Muscle of leg (tissue), 11 donors: Measurements from ENCODE around the gene RASAL2. TPM values are rescaled to one million over a fixed set of nuclear protein-coding genes. Genes with fewer than 3 reads are reported as not detected.

Source experiments
- DNase-seq: peaks from one replicate; pipeline ENCODE4 v3.0.0; 2013
- H3K27ac ChIP-seq: one replicate; pipeline ENCODE4 v1.5.1; 2013; ENCODE audit warnings: mild to moderate bottlenecking, low read length, control low read depth
- H3K27me3 ChIP-seq: one replicate; pipeline ENCODE4 v1.6.1; 2013; ENCODE audit warnings: low read length; ENCODE audit not compliant: control insufficient read depth, insufficient read depth
- H3K36me3 ChIP-seq: one replicate; pipeline ENCODE4 v1.6.1; 2013; ENCODE audit warnings: low read length; ENCODE audit not compliant: control insufficient read depth, insufficient read depth
- H3K4me1 ChIP-seq: one replicate; pipeline ENCODE4 v1.6.1; 2013; ENCODE audit warnings: low read length; ENCODE audit not compliant: control insufficient read depth, insufficient read depth
- H3K4me3 ChIP-seq: one replicate; pipeline ENCODE4 v1.5.1; 2013; ENCODE audit warnings: low read length, control low read depth
- H3K9me3 ChIP-seq: replicated peaks from 2 replicates; pipeline ENCODE4 v1.6.1; 2013; ENCODE audit warnings: low read depth, low read length; ENCODE audit not compliant: control insufficient read depth
- WGBS: methylation state at CpG from one replicate; pipeline ENCODE4 v1.1.5; 2013; ENCODE audit warnings: missing lambda C conversion rate; ENCODE audit not compliant: insufficient coverage; 5-methylcytosine and 5-hydroxymethylcytosine counted together
- polyA plus RNA-seq, 8 donors: library from polyadenylated mRNA; unstranded; fragments of 120-200 nt; gene quantifications; one replicate each; pipeline versions ENCODE4 v1.2.1 to v1.2.3, GENCODE V29; 2013; ENCODE audit warnings: inconsistent platforms in 1 of 8, low replicate concordance in 1 of 8; ENCODE audit not compliant: insufficient read length in 8 of 8, insufficient read depth in 1 of 8
- total RNA-seq: library from RNA; stranded (reverse); fragments of 120-200 nt; gene quantifications from one replicate; pipeline ENCODE4 v1.2.4, GENCODE V29; 2013

RASAL2 gene
- total and polyA plus RNA-seq, 9 donors, result 8.5 to 16.7 (median 13.1) TPM

GRCh38 chr1:178509414-178510007, 415.6 kb downstream of the RASAL2 start:
- Histone ChIP-seq H3K4me1 (peaks cover 11% of the 10 kb centered on the region), H3K9me3 (no peaks in the 10 kb centered on the region), H3K27me3 (no peaks in the 10 kb centered on the region), H3K27ac (no peak overlapping the region), H3K36me3 (no peaks in the 10 kb centered on the region), H3K4me3 (no peak overlapping the region)
- no peak for DNase-seq
- 88% methylated on average over 2 of the region's 5 CpGs for WGBS

DNA sequence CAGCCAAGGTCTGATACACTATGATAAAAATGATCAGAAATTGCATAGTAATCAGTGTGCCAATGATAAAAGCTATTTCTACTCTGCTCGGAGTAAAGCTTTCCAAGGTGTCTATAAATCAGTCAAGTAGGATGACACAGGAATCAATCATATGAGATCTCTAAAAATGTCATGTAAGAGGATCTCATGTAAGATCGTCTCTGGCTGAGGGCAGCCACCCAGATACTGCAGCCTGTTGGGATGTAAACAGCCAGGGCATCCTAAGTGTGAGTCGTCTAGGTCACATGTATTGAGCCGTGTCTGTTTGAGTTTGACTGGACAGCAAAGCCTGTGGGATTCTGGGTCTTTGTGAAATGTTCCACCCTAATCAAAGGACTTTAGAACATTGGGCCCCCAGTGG, 416.3 kb downstream of the RASAL2 start:
- no peak for DNase-seq
- Histone ChIP-seq H3K4me3 (no peak overlapping the region), H3K36me3 (no peaks in the 10 kb centered on the region), H3K4me1 (peaks cover 11% of the 10 kb centered on the region), H3K9me3 (no peaks in the 10 kb centered on the region), H3K27ac (no peak overlapping the region), H3K27me3 (no peaks in the 10 kb centered on the region)
- WGBS, result 68% methylated on average over 4 of the region's 4 CpGs

DNA sequence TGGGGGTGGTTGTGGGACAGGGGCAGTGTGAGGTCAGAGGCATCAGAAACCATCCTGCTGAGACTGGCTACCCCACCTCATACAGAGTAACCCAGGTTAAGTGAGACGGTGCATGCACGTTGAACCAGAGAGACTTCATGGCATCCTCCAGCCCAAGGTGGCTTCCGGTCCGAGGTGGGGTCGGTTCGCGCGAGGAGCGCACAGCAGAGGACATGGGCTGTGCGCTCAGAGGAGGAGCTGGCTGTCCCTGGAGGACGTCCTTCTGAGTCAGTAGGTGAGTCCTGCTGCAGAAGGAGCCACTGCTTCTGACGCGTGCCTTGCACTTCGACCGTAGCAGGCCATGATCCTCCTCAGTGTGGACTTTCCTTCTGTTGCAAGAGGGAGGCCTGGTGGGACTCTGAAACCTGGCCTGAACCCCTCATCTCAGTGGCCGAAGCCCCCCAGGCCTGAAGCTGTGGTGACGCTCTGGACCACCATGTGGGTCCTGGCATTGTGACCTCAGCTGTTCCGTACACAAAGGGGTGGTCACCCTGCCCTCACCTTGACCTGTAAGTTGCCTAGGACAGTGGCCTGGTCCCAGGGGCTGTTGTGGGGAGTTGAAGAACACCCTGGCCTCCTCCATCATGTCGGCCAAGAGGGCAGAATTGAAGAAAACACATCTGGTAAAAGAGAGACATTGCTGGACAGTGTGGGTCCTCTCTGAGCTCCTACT, 418.8 kb downstream of the RASAL2 start, which contains the start of gene TEX35:
TSS of gene TEX35 (plus strand) at position 544 of the 712 bp plus-strand sequence. CDS start at position 624, 80 bp downstream.
- Histone ChIP-seq H3K4me3 (no peak within 1 kb of the TSS), H3K9me3 (no peaks in the 10 kb centered on the region), H3K27ac (no peak within 1 kb of the TSS), H3K4me1 (peaks cover 11% of the 10 kb centered on the region), H3K36me3 (no peaks in the 10 kb centered on the region), H3K27me3 (no peaks in the 10 kb centered on the region)
- WGBS, result 95% methylated on average over 18 of the region's 19 CpGs
- DNase-seq, result no peak

GRCh38 chr1:178513278-178513983, 419.5 kb downstream of the RASAL2 start:
- Histone ChIP-seq H3K36me3 (no peaks in the 10 kb centered on the region), H3K9me3 (no peaks in the 10 kb centered on the region), H3K4me1 (peaks cover 11% of the 10 kb centered on the region), H3K27me3 (no peaks in the 10 kb centered on the region), H3K4me3 (no peak overlapping the region), H3K27ac (no peak overlapping the region)
- 32% methylated on average over 11 of the region's 14 CpGs for WGBS
- DNase-seq, result peak; percentile 44

DNA sequence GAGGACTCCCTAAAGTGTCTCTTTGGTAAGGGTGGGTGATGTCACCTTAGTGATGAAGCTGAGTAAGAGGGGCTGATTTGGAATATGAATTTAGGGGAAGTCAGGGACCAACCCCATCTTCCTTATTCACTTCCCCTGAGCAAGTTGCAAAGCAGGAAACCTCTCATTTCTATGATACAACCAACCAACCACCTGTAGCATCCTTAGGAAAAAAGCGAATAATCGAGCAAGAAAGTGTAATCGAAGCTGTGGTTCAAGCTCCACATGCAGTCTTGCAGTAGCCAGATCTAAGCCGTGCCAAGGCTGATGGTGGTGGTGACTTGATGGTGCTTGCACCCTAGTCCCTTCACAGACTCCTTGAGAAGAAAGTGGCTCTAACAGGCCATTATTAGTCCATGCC, 422.2 kb downstream of the RASAL2 start:
- 100% methylated on average over 1 of the region's 4 CpGs for WGBS

DNA sequence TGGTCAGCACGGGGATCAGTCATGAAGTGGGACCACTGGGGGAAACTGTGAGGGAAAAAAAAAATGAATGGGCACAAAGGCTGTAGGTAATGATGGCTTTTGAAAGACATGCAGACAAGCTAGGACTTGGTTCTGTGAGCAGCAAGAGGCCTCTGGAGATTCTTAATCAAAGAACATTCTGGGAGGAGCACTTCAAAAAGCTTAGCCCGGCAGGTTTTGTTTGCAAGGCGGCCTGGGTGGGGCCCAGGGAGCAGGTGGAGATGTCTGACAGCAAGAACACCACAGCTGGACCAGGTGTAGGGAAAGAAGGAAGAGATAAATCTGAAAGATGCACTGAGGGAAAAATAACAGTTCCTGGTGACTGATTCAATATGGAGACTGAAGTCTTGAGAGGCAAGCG, 425.0 kb downstream of the RASAL2 start:
- H3K9me3 ChIP-seq, result no peaks in the 10 kb centered on the region
- no peak for DNase-seq
- H3K27ac ChIP-seq, result no peak overlapping the region
- no peaks in the 10 kb centered on the region for H3K36me3 ChIP-seq
- H3K4me1 ChIP-seq, result peaks cover 2% of the 10 kb centered on the region
- WGBS, result 87% methylated on average over 4 of the region's 4 CpGs
- H3K4me3 ChIP-seq, result no peak overlapping the region
- no peaks in the 10 kb centered on the region for H3K27me3 ChIP-seq

More for the DNA sequence above, 422.2 kb downstream of the RASAL2 start:
- Histone ChIP-seq H3K27ac (no peak overlapping the region), H3K4me1 (peaks cover 11% of the 10 kb centered on the region), H3K27me3 (no peaks in the 10 kb centered on the region), H3K36me3 (no peaks in the 10 kb centered on the region), H3K9me3 (no peaks in the 10 kb centered on the region), H3K4me3 (no peak overlapping the region)
- DNase-seq, result no peak

DNA sequence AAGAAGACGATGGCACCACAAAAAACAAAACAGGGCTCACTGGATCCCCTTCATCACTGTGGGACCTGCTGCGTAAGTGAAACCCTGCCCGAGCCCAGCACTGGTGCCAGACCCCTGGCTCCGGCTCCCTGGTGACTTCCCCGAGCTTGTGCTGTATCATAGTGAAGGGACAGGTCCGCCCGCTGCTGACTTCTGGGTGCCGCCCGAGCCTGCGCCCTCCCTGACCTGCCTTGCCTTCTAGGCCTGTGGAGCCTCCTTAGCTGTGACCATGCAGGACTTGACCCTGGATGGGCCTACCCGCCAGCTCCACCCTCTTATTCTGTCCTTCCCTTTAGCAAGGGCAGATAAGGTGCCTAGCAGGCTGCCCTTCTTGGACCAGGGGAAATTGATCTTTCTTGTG, 426.9 kb downstream of the RASAL2 start:
- WGBS, result 94% methylated on average over 11 of the region's 11 CpGs
- no peaks in the 10 kb centered on the region for H3K4me1 ChIP-seq

GRCh38 chr1:178521241-178521640, 427.3 kb downstream of the RASAL2 start:
- H3K36me3 ChIP-seq, result no peaks in the 10 kb centered on the region
- no peaks in the 10 kb centered on the region for H3K4me1 ChIP-seq
- H3K27me3 ChIP-seq, result no peaks in the 10 kb centered on the region
- H3K27ac ChIP-seq, result no peak overlapping the region
- H3K4me3 ChIP-seq, result no peak overlapping the region
- no peak for DNase-seq
- no peaks in the 10 kb centered on the region for H3K9me3 ChIP-seq
- 100% methylated on average over 1 of the region's 4 CpGs for WGBS

More for the DNA sequence above, 426.9 kb downstream of the RASAL2 start:
- no peak overlapping the region for H3K4me3 ChIP-seq
- no peak overlapping the region for H3K27ac ChIP-seq
- no peaks in the 10 kb centered on the region for H3K36me3 ChIP-seq
- no peak for DNase-seq
- no peaks in the 10 kb centered on the region for H3K27me3 ChIP-seq
- H3K9me3 ChIP-seq, result no peaks in the 10 kb centered on the region

- DNase-seq, result no peak
- Histone ChIP-seq H3K36me3 (no peaks in the 10 kb centered on the region), H3K27ac (no peak overlapping the region), H3K4me1 (peaks cover 5% of the 10 kb centered on the region), H3K4me3 (no peak overlapping the region), H3K27me3 (no peaks in the 10 kb centered on the region), H3K9me3 (no peaks in the 10 kb centered on the region)
- 79% methylated on average over 2 of the region's 4 CpGs for WGBS
Measured at GRCh38 chr1:178527117-178527516, 433.2 kb downstream of the RASAL2 start.

DNA sequence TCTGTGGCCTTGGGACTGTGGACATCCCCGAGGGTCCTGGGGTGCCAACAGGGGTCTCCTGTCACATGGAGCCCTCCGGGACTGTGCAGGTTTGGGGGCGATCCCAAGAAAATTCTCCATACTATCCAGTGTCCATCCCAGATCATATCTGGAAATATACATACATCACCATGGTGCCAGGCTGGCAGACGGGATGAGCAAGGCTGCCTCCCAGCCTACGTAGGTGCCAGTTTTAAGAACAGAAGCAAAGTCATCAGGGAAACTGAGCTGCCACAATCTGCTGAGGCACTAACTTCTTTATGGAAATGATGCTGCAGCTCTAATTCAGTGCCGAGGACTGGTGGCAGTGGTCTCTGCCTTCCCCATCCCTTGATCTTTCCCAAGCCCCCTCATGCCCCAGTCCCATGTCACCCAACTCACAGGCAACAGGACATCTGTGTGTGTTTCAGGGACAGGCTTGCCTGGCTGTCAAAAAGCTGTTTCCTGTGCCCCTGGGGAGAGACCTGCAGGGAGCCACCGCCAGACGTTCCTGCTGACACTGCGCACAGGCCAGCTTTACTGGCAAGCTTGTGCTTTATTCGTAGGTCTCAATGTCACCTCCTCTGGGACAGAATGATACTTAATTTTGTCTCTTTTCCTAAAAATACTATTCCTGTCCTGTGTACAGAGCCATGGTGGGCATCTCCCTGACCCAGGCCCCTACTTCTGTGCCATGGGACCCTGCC, 434.5 kb downstream of the RASAL2 start:
- H3K4me1 ChIP-seq, result peaks cover 9% of the 10 kb centered on the region
- no peaks in the 10 kb centered on the region for H3K27me3 ChIP-seq
- WGBS, result 77% methylated on average over 10 of the region's 10 CpGs
- DNase-seq, result no peak
- no peaks in the 10 kb centered on the region for H3K9me3 ChIP-seq
- H3K36me3 ChIP-seq, result no peaks in the 10 kb centered on the region
- no peak overlapping the region for H3K4me3 ChIP-seq
- H3K27ac ChIP-seq, result no peak overlapping the region
